ENCODE measurements around the gene GSTK1.
"Not testable (repeated sequence)": the region's sequence is repeated elsewhere in the genome, so short reads cannot be mapped to it uniquely, and the experiment has no call there.

The GSTK1 gene

DNA sequence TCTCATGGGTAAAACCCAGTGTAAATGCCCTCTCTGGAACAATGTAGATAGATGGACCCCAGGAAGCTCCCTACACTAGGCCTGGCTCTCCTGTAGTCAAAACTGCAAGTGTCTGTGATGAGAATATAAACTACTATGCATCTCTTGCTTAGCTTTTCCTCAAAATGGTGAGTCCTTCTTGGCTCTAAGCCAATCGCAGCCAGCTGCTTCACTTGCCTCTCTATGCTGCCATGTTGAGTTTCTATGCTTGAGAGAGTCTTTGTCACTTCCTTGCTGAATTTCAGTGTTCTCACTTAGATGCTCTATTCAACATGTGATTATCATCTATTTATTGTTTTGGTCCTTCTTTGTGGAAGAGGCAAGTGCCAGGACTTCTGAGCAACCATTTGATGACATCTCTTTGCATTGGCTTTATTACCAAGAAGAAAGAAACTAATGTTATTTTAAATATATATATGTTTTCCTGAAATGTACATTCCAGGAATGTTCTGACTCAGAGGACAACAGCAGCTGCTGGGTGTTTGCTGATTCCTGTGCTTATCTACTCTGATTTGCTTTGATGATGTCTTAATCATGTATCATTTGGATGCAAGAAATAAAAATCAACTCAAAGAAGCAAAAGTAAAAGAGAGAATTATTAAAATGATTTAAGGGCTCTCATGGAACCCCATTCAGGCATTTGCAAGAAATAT, 24.8 kb upstream of the GSTK1 start:
- DNase-seq = no peak

DNA sequence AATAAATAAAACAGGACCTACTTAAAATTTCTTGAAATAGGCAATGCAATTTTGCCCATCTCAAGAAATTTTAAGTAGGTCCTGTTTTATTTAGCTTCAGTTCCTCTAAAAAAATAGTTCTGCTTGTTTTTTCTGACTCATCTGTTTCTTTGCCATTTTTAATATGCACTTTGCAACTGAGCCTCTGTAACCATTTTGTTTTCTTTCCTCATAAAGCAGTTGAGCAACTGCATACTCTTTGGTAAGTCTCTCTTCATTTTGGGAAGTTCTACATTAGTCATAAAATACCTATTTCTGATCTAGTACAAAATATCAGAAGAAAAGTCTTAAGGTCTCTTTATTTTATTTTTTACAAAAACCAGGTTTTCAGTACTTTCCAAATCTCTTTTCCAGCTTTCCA, 23.4 kb upstream of the GSTK1 start:
- peak; percentile 50 to 95 (median 72) for DNase-seq

DNA sequence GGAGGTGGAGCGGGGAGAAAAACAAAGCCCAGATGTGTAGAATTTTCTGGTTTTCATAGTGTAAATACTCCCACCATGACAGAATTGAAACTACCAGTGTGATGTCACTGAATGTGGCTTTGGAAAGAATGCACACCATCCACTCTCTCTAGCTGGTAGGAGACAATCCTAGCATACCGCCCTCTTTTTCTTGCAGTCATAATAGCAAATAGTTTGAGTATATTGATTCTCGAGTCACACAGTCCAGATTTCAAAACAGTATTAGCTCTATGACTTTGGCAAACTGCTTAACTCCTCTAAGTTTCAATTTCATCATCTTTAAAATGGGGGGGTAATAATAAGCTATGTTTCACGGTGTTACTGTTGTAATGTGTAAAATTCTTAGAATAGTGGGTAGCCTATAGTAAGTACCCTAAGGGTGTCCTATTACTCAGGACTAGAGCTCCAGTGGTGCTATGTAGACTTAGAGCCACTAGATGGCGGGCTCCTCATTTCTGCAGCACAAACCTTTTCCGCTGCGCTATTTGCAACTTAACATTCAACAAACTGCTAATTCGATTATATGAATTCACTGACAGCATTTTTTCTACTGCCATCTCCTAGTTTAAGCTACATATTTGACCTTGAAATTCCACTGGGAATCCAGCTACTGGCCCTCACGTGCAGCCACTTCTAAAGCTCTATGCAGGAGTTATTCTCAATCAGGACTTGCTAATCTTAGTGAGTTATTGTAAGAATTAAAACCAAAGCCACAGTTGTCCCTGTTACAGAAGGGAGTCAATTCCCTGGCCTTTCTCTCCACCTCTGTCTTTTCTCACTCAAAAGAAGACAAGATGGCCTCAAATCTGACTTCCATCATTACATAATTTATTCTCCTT, 22.7 kb upstream of the GSTK1 start:
- DNase-seq = peak; percentile 73 to 90 (median 82)

DNA sequence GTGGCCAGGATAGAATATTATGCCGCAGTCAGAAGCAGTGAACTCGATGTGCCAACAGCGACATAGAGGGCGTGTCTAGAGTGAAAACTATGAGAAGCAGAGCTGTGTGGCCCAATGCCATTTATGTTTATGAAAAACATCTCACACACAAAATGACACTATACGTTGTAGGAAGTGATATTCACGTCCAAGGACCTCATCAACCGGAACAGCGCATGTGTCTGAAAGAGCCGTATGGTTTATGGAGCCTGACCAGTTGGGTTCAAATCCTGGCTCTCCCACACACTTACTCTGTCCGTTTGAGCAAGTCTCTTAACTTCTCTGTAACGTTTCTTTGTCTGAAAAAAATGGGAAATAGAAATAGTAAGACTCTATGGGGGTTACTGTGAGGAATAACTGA, 20.9 kb upstream of the GSTK1 start:
- DNase-seq = peak in 3 of 4 experiments; percentile 24 to 50 (median 47)

DNA sequence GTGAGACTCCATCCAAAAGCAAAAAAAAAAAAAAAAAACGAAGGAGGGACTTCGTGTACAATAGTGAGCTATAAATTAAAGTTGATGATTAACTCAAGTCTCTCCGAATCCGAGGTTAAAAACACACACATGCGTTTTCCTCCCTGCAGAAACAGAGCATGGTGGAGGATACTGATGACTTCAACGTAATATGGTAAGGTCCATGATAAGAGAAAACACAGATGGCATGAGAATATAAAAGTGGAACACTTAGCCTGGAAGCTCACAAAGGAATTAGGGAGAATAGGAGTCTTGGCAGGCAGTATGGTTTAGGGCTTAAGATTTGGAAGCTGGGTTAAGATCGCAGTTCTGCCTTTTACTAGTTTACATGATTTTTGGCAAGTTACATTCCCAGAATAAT, 20.1 kb upstream of the GSTK1 start:
- DNase-seq = no peak

DNA sequence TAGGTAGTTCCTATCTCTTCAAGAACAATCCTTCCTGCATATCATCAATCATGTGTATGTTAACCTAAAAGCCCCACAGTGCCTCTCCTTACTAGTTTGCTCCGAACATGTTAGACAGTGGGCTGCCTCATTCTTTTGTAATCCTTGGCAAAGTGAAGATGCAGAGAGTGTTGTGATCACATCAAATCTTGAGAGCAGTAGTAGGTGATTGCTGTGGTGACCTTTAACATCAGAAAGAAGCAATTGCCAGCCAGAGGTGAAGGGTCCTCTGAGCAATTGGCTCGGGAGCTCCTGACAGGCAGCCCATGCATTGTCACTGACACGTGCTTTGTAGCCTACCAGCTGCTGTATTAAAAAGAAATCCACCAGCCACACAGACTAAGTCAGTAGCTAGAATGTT, 19.6 kb upstream of the GSTK1 start:
- no peak for DNase-seq

DNA sequence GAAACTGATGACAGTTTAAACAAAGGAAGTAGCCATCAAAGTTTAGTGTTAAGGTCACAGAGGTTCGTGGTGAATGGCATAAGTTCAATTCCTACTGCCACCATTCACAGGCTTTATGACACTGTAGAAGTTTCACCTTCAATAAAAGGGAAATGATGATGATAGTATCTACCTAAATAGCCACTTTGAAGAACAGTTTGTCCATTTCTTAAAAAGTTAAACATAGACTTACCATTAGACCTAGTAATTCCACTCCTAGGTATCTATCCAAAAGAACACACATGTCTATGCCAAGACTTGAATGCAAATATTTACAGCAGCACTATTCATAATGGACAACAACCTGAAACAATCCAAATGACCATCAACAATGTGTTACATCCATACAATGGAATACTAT, 18.9 kb upstream of the GSTK1 start:
- no peak for DNase-seq

DNA sequence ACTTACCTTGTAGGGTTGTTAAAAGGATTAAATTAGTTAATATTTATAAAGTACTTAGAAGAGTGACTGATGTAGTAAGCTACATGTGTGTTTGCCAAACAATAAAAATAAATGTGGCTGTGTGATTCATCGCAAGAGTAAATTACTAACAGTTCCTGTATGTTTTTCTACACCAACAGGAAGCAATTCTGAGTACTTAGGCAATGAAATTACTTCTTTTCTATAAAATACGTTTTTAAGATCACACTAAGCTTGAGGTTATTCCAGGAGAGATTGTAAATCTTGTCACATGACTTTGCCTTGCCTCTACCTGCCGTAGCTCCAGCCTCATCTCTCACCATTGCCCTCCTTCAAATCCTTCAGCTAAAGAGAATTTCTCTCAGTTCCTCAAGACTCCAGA, 18.1 kb upstream of the GSTK1 start:
- DNase-seq = peak in 2 of 4 experiments; percentile 71 to 73

DNA sequence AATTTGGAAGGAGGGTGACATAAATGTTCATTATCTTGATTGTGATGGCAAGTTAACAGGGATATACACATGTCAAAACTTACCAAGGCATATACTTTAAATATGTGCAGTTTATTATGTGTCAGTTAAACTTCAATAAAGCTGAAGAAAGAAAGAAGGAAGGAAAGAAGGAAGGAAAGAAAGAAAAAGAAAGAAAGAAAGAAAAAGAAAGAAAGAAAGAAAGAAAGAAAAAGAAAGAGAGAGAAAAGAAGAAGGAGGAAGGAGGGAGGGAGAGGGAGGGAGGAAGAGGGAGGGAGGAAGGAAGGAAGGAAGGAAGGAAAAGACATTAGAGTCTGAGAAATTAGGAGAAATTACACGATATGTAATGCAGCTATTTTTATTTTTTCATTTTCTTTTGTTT, 15.9 kb upstream of the GSTK1 start:
- no peak for DNase-seq

DNA sequence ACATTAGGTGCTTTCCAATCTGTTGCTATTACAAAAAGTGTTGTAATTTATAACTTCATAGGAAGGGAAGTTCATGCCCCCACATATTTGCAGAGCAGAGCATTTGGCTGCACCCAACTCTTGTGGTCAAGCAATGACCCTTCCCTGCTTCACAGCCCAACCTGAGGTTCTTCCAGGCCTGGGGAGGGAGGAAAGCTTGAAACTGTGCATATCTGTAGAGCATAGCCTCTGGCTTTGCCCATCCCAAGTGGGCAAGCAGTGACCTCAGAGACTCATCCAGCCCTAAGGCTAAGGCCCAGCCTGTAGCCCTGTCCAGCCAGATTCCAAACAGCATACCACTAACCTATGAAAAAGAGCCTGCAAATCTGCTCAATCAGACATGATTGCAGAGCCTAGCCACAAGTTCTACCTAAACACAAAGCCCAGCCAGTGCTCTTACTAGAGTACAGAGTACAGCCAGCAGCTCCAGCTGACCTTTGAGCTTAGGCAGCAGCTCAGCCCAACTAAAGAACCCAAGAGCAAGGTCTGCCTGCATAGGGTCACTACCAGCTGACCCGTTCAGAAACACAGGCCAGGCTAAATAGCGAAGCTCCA, 14.4 kb upstream of the GSTK1 start:
- DNase-seq = peak; percentile 32 to 69 (median 58)

DNA sequence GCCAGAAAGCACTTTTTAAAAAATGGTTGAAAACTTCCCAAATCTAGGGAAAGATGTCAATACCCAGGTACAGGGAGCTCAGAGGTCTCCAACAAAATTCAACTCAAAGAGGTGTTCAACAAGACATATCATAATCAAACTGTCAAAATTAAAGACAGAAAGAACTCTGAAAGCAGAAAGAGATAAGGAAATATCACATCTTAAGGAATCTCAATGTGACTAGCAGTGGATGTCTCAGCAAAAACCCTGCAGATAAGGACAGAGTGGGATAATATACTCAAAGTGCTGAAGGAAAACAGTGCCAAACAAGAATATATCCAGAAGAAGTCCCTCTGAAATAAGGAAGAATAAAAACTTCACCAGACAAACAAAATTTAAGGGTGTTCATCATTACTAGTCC, 13.0 kb upstream of the GSTK1 start:
- DNase-seq = no peak

DNA sequence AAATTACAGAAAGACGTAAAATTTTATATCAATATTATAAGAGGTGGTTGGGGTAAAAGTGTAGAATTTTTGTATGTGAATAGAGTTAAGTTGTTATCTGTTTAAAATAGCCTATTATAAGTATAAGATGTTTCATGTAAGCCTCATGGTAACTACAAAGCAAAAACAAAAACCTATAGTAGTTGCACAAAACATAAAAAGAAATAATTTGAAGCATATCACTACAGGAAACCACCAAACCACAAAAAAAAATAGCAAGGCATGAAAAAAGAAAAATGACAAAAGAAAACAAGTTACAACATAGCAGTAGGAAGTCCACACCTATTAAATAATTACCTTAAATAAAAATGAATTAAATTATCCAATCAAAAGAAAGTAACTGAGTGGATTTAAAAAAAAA, 12.4 kb upstream of the GSTK1 start:
- no peak for DNase-seq

DNA sequence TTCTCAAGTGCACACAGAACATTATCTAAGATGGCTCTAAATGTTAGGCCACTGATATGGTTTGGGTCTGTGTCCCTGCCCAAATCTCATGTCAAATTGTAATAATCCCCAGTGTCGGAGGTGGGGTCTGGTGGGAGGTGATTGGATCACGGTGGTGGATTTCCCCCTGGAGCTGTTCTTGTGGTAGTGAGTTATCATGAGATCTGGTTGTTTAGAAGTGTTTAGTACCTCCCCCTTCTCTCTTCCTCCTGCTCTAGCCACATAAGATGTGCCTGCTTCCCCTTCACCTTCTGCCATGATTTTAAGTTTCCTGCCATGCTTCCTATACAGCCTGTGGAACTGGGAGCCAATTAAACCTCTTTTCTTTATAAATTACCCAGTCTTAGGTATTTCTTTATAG, 11.2 kb upstream of the GSTK1 start:
- peak in 1 of 4 experiments; percentile 13 for DNase-seq

DNA sequence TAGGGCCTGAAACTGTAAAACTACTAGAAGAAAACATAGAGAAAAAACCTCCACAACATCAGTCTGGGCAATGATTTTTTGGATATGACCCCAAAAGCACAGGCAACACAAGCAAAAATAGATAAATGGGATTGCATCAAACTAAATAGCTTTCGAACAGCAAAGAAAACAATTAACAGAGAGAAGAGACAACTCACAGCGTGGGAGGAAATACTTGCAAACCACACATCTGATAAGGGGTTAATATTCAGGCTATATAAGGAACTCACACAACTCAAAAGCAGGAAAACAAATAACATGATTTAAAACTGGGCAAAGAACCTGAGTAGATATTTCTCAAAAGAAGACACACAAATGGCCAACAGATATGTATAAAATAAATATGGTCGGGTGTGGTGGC, 7.7 kb upstream of the GSTK1 start:
- no peak for DNase-seq

DNA sequence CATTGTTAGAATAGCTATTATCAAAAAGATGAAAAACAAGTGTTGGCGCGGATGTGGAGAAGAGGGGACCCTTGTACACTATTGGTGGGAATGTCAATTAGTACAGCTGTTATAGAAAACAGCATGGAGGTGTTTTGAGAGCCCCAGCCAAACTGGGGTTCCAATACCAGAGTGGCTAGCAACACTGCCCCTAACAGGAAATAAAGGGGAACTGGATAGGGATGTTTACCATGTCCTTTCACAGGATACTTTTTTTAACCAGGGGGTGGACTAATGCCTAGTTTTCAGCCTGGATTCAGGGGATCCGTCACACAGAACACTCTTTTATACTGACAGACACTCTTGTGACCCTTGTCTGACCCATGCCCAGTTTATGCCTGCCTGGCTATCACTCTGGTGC, 6.9 kb upstream of the GSTK1 start:
- peak in 3 of 4 experiments; percentile 4 to 21 (median 19) for DNase-seq

DNA sequence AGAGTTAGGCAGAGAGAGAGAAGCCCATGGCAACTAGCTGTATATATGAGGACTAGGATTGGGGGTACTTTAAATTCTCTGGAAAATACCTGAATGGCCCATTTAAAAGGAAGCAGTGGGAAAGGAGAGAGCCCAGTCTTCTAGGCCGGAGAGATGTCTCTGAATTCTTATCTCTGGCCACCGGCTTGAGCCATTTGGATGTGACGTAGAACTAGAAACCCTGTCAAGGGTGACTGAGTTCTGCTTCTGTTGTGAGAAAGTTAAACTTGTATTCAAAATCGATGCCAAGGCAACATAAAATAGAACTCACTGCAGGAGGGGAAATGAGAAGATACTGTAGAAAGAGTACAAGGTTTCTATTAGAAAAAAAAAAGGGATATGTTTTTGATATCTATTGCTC, 6.3 kb upstream of the GSTK1 start:
- DNase-seq = no peak

DNA sequence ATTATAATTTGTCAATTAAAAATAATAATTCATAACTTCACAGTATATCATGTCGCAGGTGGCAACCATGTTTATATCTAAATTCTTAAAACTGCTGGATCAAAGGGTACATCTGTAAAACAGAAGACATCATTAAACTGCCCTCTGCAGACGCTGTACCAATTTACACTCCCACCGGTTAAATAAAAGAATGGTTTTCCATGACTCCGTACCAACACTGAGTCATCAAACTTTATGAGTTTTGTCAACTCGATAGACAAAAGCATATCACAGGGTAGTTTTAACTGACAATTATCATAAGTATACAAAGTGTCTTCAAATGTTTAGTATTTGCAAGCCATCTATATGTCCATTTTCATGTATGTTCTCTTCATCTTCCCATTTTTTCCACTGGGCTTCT, 5.7 kb upstream of the GSTK1 start:
- DNase-seq = no peak

DNA sequence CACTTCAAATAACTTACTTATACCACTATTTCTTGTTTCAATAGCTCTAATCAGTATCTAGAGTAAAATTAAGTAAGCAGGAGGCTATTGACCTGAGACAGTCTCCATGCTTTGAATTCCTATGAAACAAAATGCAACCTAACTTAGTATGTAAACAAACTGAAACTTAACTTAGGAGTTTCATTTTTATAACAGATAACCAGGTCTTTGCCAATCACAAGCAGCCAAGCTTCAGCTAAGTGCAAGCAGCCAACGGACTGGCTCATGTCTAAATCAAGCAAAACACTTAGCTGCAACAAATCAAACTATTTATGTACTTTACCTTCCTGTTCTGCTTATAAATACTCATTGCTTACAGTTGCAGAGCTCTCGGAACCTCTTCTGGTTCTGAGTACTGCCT, 4.4 kb upstream of the GSTK1 start:
- DNase-seq = no peak

DNA sequence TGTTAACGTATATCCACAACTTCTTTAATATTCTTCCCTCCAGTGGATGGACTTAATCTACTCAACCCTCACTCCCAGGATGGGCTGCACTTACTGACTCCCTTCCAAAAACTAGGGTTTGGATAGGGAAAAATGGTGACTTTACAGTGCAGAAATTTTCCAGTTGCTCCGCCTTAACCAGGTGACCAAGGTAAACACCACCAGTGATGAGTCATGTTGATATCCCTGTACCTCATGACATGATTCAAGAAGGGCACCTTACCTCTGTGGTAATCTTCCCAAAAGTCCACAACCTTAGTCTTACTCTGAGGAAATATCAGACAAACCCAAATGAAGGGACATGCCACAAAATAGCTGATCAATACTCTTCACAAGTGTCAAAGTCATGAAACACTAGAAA, 3.5 kb upstream of the GSTK1 start:
- DNase-seq = no peak

DNA sequence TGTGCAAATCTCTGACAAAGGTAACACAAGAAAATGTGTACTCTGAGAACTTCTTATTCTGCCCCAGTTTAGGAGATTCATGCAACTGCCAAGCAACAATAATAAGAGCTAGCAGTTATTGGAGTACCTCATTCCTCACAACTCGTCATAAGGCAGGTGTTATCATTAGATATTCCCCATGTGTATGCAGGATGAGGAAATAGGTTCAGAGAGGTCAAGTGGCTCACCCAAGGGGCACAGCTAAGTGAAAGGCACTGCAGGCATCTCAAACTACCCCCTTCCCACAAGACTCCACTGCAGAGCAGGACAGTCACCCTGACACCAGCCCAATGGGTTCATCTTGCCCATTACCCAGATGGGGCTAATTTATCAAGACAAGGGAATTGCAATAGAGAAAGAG, 1.3 kb upstream of the GSTK1 start:
- no peak for DNase-seq

DNA sequence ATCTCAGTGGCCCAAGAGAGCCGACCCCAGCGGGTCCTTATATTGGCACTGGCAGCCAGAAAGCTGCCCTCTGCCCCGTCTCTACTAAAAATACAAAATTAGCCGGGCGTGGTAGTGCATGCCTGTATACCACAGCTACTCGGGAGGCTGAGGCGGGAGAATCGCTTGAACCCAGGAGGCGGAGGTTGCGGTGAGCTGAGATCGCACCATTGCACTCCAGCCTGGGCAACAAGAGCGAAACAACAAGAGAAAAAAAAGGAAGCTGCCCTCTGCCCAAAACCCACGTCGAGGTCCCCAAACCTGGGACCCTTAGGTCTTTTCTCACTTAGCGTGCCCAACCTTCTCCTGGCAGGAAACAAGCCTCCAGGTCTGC, 941 bp downstream of the GSTK1 start:
- DNase-seq = not testable (repeated sequence)

DNA sequence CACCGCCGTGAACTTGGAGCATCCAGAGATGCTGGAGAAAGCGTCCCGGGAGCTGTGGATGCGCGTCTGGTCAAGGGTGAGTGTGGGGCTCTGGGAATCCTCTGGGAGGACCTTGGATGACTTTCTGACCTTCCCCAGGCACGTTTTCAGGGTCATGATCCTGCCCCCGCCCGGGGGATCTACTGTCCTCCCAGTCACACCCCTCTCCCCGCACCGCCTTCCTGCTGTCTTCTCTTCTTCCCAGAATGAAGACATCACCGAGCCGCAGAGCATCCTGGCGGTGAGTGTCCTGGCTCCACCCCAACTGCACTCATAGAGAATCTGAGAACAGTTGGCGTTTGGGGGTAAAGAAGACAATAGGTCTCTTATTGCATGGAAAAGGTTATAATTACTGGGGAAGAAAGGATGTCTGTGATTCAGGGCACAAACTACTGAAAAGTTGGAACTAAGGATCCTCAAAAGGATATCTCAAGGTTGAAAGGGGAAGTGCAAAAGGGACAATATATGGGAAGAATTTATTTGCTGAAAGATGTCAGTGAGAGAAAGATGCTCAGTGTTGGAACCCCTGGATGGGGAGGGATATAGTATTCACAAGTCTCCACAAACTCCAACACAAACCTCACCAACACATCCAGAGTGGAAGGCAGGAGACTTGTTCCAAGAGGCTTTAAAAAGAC, 1.9 kb downstream of the GSTK1 start:
- DNase-seq = no peak

DNA sequence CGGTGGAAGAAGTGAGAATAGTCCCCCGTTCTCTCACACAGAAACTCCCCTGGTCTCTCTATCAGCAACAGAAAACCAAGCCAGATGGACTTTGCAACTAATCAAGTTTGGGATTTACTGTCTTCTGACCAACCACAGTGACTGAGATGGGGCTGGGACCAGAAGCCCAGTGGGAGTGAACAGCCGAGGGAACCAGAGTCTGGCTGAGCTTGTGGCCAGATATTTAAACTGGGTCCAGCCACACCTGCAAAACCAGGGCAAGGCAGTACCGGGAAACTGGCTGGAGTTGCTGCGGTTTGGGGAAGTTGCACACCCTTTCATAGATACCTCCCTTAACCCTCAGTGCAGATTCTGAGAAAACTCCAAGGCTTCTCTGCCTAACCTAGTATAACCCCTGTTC, 6.0 kb downstream of the GSTK1 start:
- DNase-seq = no peak
